ENCODE results near the gene STX1B.
A peak's percentile ranks its signal among the peaks of the same experiment; 100 is the strongest.
"Not testable (repeated sequence)": the region's sequence is repeated elsewhere in the genome, so short reads cannot be mapped to it uniquely, and the experiment has no call there.

STX1B gene

DNA sequence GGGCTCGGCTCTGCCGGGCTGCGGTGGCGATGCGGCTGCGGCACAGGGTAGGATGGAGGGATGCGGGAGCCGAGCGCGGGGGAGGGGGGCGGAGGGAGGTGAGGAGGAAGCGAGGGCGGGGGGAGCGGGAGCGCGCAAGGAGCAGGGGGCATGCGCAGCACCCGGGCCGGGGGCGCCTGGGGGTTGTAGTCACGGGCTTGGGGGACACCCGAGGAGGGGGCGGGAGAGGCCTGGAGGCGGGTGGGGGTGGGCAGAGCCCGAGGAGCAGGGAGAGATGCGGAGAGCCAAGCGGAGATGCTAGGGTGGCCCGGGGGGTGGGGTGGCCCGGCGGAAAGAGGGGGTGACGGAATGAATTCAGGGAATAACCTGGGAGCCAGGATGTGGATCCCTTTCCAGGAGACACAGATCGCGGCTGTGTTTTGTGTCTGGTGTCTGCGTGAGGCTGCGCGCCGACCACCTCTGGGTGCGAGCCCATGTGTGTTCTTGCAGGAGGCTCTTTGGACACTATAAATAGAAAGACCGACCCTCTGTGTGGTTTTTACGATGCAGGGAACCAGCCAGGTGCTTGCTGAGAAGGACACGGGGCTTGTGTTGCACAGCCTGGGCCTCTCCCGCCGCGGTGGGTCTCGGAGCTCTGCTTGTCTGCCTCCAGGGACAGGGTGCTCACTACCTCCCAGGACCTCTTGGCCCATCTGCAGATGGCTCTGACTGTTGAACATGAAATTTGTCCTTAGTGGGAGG, at the start of gene STX1B:
Gene STX1B, minus strand, starts transcription at position 54 of the 741 bp plus-strand sequence. CDS start 242 bp downstream, outside the sequence.
- DNase-seq (ENCODE audit: low spot score): peak; percentile 80

DNA sequence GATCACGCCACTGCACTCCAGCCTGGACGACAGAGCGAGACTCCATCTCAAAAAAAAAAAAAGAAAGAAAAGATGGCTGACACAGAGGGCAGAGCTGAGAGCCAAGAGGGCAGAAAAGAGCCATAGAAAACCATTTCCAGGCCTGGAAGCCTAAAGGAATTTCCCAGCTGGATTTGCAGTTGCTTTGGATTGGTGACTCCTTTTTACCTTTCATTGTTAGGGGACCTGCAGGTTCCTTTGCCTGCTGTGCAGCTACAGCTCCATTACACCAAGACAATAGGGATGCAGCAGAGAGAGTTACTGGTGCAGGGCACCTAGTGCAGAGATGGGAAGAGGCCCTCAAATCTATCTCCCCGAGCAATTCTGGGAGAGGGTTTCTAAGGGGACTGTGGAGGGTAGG, 45.2 kb upstream of the STX1B start:
- no peak for DNase-seq (ENCODE audit: low spot score)

DNA sequence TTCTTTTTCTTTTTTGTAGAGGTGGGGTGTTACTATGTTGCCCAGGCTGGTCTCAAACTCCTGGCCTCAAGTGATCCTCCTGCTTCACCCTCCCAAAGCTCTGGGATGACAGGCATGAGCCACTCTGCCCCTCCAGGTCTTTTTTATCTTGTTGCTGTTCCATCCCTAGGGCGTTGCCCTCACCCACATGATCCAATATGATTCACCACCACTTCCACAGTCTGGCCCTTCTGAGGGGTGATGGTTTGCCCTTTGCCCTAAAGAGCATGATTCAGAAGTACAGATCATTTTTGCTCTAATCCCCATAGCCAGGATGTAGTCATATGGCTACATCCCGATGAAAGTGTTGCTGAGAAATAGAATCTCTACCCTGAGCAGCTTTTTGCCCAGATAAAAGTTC, 41.7 kb upstream of the STX1B start:
- no peak for DNase-seq (ENCODE audit: low spot score)

DNA sequence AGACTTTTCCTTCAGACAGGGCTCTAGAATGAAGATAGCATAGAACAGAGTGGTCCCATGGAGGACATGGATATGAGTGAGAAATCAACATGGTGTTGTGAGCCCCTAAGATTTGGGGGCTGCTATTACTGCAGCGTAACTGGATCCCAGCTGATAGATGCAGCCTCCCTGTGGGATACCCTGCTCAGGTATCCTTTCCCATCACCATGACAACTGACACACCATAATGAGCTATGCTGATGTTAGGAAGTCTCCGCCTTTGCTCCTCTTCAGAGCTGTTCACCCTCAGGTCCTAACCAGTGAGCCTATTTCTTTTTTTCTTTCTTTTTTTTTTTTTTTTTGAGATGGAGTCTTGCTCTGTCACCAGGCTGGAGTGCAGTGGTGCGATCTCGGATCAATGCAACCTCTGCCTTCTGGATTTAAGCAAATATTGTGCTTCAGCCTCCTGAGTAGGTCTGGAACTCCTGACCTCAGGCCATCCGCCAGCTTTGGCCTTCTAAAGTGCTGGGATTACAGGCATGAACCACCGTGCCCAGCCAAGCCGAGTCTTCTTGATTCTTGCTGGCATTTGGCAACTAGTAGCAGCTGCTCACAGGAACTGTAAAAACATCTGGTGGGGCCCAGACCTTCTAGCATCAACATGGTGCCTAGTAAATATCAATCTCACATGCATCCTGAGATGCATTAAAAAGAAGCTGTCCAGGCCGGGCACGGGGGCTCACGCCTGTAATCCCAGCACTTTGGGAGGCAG, 40.0 kb upstream of the STX1B start:
- no peak for DNase-seq (ENCODE audit: low spot score)

DNA sequence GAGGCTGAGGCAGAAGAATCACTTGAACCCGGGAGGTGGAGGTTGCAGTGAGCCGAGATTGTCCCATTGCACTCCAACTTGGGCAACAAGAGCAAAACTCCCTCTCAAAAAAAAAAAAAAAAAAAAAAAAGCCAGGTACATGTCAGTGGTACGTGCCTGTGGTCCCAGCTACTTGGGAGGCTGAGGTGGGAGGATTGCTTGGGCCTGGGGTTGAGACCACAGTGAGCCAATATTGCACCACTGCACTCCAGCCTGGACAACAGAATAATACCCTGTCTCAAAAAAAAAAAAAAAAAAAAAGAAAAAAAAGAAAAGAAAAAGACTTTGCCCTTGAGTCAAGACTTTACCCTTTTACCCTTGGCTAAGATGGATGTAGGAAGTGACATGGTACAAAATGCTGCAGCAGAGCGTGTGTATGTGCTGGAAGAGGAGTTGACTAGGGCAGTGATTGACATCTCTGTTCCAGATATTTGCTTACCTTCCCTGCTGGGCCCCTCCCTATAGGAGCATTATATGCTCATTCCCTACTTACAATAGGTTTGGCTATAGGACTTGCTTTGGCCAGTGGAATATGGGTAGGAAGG, 33.6 kb upstream of the STX1B start:
- no peak for DNase-seq (ENCODE audit: low spot score)

DNA sequence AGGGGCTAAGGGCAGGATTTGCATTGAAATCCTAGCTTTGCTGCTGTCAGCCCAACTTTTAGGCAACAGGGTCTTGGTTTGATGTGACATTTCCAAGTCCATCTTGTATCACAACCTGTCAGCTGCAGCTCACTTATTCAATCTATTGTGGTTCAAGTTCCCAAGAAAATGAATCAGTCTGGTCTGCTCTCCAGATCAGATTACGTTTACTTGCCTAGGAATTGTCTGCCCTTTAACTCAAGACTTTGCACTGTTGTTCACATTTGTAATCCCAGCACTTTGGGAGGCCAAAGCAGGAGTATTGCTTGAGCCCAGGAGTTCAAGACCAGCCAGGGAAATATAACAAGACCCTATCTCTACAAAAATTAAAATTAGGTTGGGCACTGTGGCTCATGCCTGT, 32.9 kb upstream of the STX1B start:
- no peak for DNase-seq (ENCODE audit: low spot score)

DNA sequence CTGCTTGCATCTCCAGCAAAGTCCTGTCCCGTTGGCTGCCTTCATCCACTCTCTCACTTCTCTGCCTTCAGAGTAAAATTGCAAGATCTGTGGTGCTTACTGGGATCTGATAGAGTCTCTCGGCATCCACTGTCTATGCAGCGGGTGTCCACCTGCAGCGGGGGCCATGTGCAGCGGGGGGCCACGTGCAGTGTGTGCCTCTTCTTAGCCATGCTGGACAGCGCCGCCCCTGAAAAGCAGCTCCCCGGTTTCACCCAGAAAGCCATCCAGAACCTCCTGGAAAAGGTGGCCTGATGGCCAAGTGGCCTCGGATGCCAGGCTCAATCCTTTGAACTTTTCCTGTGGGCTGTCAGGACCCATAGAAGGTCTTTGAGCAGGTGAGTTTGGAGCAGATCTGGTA, 32.4 kb upstream of the STX1B start:
- no peak for DNase-seq (ENCODE audit: low spot score)

DNA sequence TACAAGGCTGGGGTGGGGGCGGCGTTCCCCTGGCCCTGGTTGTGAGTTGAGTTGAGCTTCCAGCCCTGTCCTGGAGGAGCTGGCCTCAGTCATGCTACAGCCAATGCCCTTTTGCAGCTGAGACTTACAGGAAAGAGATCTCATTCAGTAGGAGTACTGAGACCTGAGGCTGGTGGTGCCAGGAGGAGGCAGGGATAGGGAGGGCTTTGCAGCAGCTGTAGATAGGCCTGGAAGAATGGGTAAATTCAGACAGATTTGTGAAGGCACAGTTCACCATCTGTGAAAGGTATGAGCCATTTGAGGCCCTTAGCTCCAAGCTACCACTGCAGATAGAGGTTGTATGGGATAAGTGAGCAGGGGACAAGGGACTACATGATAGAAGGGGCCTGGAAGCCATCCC, 28.6 kb upstream of the STX1B start:
- DNase-seq (ENCODE audit: low spot score): no peak

DNA sequence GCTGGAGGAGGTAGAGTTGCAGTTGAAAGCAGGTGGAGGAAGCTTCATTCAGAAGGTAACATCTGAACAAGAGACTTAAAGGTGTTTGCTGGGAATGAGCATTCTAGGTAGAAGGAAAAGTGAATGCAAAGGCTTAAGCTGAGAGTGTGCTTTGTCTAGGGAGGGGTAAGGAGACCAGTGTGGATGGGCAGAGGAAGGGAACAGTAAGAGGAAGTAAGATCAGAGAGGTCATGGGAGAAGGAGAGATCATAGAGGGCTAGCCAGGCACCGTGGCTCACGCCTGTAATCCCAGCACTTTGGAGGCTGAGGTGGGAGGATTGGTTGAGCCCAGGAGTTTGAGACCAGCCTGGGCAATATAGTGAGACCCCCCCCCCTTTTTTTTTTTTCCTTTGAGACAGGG, 26.3 kb upstream of the STX1B start:
- DNase-seq (ENCODE audit: low spot score): no peak

DNA sequence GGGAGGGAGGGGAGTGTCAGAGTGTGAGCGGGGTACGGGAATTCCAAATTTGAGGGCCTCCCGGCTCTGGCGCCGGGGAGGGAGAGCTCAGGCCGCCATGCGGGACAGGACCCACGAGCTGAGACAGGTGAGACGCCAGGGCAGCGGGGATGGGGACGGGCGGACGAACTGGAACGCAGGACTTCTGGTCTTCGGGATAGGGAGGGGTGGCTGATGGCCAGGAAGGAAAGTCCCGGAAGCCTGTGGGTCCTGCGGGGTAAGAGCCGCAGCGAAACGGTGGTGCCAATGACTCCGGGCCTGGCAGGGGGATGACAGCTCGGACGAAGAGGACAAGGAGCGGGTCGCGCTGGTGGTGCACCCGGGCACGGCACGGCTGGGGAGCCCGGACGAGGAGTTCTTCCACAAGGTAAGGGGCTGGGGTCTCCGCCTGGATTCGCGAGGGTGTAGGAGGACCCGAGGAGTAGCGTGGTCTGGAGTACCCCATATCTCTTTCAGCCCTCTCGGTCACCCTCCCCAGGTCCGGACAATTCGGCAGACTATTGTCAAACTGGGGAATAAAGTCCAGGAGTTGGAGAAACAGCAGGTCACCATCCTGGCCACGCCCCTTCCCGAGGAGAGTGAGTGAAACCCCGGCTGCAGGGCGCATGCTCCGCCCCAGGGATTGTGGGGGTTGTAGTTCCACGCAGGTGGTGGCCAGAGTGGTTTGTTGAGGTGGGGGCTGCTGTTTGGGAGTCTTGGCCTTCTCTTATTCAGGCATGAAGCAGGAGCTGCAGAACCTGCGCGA, 23.5 kb upstream of the STX1B start:
- DNase-seq (ENCODE audit: low spot score): peak; percentile 91

DNA sequence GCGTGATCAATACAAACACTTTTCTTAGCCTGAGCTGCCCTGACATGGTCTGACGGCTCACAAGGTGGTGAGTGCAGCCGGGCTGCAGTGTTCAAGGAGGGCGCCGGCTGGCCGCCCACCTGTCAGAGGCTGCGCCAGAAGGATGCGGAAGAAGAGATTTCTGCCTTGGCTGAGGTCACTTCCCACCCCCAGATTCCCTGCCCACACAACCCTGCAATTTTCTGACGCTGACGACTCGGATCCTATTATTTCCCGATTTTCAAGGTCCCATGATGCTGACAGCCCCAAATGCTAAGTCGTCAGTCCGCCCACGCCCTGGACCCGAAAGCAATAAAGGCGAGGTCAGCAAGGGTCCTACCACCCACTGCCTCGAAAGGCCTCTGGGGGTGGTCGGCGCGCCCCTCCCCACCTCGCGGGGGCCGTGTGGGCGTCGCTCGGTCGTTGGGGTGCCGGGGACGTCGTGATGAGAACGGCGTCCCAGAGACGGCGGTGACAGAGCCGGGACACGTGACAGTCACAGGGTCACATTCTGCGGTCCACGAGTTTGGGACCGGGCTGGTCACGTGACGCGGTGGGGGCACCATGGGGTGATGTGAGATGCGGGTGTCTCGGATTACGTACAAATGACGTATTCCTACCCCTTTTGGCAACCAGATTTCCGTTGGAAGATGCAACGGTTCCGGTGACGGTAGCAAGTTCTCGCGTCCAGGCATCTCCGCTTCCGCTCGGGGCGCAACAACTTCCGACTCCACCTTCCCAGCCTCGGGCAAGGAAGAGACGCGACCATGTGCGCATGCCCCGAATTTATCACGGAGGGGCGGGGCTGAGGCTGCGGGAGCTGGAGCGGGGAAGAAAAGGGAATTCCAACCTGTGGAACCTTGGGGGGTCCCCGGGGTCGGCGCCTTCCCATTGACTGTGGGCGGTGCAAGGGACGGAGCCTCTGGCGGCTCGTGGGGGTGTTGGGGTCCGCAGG, 22.6 kb upstream of the STX1B start, which contains the start of gene STX4:
Gene STX4, plus strand, starts transcription at position 823 of the 973 bp plus-strand sequence. CDS start 248 bp downstream, outside the sequence.
- peak; percentile 98 for DNase-seq (ENCODE audit: low spot score)

DNA sequence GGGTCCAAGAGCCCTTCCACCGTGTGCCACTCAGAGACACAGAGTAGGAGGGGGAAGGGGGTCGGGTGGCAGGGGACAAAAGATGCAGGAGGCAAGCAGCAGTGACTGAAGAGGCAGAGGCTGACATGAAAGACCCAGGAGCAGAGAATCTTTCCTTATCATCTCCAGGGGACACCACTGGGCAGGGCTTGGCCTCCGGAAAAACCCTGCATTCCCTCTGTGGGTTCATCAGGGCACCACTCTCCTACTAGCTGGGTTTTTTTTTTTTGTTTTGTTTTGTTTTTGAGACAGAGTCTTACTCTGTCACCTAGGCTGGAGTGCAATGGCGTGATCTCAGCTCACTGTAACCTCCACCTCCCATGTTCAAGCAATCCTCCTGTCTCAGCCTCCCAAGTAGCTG, 20.8 kb upstream of the STX1B start:
- no peak for DNase-seq (ENCODE audit: low spot score)

DNA sequence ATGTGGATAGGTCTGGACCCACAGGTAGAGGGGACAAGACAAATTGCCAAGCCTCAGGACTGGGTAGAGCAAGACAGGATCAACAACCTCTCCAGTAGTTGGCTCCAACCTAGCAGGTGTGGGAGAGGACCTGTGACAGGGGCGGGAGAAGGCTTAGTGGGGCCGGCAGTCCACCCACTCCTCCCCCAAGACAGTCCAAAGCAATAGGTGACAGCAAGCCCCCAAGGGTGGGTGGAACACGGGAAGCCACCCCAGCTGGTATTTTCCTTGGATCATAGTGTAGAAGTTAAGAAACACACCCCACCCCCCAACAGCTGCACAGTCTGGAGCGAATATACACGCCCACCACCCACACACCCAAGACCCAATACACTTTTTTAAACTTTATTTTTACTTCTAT, 18.8 kb upstream of the STX1B start:
- no peak for DNase-seq (ENCODE audit: low spot score)

DNA sequence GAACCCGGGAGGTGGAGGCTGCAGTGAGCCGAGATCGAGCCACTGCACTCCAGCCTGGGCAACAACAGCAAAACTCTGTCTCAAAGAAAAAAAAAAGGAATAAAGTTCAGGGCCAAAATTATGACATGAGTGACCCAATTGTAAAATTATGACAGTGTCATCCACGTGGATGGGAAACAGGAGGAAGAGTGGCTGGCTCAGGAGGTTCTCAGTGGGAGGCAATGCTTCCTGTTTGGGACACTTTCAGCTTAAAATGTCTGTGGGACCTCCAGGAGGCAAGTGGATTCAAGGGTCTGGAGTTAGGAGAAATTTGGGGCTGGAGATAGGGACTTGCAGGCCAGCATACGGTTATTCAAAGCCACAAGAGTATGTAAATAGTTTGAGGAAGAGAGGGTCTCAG, 14.9 kb upstream of the STX1B start:
- DNase-seq (ENCODE audit: low spot score): no peak

DNA sequence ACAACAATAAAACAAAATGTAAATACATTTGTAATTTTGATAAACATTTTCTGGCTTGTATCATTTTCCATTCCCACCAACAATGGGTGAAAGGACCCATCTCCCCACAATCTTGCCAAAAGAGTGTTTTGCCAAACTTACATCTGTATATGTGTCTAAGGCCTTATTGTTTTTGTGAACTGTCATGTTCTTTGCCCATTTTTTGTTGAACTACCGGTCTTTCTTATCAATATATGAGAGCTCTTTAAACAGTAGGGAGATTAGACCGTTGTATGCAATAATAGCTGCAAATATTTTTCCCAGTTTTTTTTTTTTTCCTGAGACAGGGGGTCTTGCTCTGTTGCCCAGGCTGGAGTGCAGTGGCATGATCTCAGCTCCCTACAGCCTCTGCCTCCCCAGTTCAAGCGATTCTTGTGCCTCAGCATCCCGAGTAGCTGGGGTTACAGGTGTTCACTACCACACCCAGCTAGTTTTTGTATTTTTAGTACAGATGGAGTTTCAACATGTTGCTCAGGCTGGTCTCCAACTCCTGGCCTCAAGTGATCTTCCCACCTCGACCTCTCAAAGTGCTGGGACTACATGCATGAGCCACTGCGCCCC, 13.3 kb upstream of the STX1B start:
- DNase-seq (ENCODE audit: low spot score): no peak

DNA sequence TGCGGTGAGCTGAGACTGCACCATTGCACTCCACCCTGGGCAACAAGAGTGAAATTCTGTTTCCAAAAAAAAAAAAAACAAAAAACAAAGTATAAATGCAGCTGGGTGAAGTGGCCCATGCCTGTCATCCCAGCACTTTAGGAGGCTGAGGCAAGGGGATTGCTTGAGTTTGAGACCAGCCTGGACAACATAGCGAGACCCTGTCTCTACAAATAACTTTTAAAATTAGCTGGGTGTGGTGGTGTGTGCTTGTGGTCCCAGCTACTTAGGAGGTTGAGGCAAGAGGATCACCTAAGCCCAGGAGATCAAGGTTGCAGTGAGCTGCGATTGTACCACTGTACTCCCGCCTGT, 12.8 kb upstream of the STX1B start:
- no peak for DNase-seq (ENCODE audit: low spot score)

DNA sequence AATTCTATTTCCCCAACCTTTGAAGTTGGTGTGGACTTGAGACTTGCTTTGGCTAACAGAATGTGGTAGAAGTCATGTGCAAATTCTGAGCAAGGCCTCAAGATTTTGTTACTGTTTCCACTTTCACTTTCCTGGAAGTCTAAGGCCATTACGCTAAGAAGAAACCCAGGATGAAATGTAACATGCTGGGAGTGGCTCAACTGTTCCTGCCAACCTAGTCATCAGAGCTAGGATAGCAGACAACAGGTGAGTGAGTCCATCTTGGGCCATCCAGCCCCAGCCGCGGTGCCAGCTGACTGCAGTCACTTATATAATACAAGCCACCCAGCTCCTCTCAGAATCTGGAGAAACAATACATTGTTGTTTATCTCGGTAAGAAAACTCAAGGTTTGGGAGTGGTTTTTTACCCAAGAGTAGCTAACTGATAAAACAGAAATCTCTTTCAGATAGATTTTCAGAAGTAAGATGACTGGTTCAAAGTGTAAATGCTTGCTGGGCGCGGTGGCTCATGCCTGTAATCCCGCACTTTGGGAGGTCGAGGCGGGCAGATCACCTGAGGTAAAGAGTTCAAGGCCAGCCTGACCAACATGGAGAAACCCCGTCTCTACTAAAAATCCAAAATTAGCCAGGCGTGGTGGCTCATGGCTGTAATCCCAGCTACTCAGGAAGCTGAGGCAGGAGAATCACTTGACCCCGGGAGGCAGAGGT, 12.3 kb upstream of the STX1B start:
- no peak for DNase-seq (ENCODE audit: low spot score)

DNA sequence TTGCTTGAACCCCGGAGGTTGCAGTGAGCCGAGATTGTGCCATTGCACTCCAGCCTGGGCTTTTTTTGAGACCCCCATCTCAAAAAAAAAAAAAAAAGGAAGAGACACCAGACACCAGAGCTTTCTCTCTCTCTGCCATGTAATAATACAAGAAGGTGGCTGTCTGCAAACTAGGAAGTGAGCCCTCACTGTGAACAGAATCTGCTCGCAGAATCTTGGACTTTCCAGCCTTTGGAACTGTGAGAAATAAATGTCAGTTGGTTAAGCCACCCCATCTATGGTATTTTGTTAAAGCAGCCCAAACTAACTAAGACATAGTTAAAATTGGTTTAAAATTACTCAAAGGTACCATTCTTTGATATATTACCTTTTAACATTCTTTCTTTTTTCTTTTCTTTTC, 10.1 kb upstream of the STX1B start:
- DNase-seq (ENCODE audit: low spot score): no peak

DNA sequence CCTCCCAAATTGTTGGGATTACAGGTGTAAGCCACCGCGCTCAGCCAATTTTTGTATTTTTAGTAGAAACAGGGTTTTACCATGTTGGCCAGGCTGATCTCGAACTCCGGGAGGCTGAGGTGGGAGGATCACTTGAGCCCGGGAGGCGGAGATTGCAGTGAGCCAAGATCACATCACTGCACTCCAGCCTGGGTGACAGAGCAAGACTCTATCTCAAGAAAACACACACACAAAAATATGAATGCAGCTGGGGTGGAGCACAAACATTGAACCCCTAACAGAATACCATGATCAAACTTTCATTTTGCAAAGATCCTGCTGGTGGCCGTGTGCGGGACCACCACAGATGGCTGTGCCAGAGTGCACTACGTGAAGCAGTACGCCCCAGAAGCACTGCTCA, 7.3 kb upstream of the STX1B start:
- not testable (repeated sequence) for DNase-seq (ENCODE audit: low spot score)

DNA sequence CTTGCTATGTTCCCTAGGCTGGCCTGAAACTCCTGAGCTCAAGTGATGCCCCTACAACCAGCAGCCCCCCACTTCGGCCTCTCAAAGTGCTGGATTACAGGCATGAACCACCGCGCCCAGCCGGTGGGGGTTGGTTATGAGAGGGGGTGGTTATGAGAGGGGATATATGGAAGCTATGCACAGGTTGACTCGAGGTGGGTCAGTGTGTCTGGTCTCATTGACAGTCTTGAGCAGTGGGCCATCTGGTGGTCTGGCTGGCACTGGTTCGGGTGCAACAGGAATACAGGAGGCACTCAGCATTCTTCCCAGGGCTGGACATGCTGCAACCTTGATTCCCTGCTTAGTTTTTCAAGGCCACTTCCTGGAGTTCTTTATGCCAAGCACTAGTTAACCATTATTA, 5.6 kb upstream of the STX1B start:
- DNase-seq (ENCODE audit: low spot score): no peak

Data from left forelimb (tissue), 1 donor.